Kidney glomerular epithelial cell (primary cell): ENCODE measurements around the gene DNAI1.

Source experiments
- DNase-seq: peaks from one replicate; lab custom pipeline; 2025; lab: John Stamatoyannopoulos, UW

Gene DNAI1

DNA sequence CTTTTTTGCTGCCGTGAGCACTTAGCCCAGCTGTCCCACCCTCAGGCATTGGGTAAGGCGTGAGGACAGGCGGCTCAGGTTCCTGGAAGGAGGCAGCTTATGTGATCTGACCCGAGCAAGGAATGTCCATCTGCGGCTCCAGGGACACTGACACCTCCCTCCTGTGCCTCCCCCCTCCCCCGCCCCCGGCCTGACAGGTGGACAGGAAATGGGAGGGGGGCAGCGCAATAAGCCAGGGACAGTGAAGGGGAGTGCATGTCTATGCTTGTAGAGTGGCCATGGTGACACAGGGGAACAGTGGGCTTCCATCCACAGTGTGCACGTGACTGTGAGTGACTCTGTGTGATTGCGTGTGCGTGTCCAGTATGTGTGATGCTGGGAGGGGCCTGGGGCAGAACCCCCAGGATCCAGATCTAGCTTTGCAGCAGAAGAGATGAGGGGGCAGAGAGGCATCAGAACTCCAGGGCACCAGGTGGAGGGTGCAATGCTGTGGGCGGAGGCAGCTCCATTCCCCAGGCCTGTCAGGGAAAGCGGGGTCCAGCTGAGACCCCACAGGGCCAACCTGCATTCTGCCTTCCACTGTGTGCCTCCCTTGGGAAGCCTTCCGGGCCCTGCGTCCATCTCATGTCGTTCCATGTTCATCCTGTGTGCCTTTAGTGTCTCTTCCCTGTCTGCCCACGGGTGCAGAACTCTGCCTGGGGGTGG, 100.5 kb downstream of the DNAI1 start:
- DNase-seq: no peak

DNA sequence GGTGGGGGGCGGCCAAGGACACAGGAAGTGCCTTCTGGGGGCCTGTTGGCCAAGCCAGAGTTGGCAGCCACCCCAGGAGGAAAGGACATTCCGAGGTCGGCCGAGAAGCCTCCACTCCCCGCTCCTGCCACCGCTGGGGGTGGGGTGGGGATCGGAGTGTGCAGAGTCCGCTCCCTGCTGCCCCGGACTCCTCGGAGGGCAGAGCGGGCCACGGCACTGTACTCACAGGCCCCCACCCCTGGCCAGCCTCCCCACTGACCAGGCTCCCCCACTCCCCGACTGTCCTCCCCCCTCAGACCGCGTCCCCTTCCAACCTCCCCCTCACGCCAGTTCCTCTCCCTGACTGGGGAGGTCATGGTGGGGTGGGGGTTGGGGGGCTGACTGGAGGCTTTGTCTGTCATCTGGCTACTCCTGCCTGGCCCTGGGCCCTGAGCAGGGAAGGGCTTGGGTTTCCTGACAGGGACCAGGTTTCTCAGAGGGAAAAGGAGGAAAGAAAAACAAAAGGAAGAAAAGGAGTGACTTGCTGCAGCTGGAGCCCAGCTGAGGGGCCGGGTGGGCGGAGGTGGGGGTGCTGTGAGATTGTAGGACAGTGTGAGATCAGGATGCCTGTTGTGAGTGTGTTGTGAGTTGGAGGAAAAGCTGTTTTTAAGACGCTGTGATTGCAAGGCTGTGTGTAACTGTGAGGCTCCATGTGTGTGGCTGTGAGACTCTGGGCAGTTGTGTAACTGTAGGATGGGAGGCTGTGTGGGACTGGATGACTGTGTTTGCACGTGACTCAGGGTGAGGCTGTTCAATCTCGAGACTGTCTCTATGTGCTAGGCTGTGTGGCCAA, 101.2 kb downstream of the DNAI1 start:
- DNase-seq: peak; percentile 46

DNA sequence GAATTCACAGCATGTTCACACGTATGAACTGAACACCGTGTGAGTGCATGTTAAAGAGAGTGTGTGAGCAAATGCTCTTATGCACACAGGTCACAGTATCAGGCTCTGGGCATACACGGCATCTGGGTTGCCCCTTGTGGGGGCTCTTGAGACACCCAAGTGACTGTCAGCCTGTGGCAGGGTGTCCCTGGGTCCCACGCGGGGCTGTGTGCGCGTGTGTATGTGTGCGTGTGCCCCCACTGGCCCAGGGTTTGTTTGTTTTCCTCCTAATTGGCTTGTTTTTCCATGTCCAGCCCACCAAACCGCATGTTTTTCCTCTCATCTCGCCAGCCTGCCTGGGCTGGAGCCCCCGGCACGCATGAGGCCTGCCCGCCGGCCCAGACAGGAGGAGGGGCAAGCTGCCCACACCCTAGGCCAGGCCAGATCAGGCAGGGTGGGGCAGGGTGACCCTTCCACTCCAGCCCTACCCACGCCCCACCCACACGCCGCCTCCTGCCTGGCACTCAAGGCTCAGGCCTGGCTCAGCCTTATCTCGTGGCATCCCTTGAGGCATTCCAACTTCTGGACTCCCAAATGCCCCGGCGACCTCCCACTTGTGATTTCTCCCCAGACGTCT, 102.1 kb downstream of the DNAI1 start:
- no peak for DNase-seq

- no peak for DNase-seq
Measured at GRCh38 chr9:34562135-34562745, 103.6 kb downstream of the DNAI1 start.

- no peak for DNase-seq
Measured at GRCh38 chr9:34563262-34563661, 104.7 kb downstream of the DNAI1 start.

DNA sequence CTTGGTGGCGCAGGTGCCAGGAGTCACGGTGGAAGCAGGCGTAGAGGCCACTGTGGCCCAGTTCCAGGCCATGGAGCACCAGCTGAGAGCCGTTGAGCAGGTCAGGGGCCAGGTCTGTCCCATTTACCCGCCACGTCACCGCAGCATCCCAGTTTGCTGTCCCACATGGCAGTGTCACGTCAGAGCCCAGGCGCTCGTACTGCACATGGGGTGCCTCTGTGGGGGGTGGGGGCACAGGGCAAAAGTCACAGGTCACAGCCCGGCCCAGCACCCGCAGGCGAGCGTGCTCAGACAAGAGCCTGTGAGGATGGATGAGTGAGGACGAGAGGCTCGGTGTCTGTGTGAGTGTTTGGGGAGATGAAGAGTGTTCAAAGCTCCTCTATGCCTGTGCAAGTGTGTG, 106.0 kb downstream of the DNAI1 start:
- DNase-seq: no peak

DNA sequence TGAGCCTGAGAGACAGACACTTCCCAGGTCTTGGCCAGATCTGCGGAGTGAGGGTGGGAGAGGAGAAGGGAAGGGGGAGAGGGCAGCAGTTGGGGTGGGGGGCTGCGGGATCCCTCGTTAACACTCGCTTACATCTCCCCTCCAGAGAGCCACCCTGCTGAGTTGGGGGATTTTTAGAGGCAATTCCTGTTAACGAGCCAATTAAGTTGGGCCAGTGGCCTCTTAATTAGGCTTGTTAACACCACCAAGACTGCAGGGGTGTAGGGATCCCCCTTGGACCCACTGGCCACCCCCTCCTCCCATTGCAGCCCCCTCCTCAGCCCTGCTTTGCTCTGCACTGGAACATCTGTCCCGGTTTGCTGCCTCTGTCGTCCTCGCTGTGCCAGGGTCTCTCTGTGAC, 107.3 kb downstream of the DNAI1 start:
- DNase-seq: no peak

- no peak for DNase-seq
Measured at GRCh38 chr9:34566322-34566721, 107.7 kb downstream of the DNAI1 start.

DNA sequence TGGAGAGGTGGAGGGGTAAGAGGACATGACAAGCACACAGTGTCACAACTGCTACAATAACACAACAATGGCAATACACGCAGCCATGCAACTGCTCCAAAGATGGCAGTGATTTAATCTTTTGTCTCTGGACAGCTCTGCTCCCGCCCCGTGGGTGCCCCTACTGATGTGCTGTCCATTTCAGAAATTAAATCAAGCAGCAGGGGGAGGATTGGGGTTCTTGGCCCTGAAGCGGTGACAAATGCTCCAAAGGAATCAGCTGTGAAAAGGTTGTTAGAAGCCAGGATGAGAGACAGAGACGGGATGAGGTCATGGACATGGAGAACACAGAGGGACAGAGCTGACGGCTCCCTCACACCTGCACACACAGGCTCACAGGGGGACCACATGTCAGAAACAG, 108.4 kb downstream of the DNAI1 start:
- DNase-seq: no peak

GRCh38 chr9:34568133-34568532, 109.5 kb downstream of the DNAI1 start:
- no peak for DNase-seq

- DNase-seq: no peak
Measured at GRCh38 chr9:34568774-34569173, 110.2 kb downstream of the DNAI1 start.

DNA sequence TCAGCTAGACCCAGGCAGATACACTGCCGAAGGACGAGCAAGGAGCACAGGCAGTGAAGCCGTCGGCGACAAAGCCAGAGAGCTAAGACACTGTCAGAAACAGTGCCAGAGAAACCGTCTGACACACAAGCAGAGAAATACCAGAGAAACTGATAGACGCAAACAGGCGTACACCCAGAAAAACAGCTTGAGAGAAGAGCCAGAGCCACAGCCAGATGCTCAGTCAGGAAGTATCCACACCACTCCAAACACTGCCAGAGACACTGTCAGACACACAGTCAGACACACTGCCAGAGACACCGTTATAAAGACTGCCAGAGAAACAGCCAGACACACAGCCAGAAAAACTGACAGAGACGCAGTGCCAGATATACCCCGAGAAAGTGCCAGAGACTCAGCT, 111.8 kb downstream of the DNAI1 start:
- no peak for DNase-seq
